ENCODE data around the gene OR51E1.

Gene OR51E1, protein sequence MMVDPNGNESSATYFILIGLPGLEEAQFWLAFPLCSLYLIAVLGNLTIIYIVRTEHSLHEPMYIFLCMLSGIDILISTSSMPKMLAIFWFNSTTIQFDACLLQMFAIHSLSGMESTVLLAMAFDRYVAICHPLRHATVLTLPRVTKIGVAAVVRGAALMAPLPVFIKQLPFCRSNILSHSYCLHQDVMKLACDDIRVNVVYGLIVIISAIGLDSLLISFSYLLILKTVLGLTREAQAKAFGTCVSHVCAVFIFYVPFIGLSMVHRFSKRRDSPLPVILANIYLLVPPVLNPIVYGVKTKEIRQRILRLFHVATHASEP

DNA sequence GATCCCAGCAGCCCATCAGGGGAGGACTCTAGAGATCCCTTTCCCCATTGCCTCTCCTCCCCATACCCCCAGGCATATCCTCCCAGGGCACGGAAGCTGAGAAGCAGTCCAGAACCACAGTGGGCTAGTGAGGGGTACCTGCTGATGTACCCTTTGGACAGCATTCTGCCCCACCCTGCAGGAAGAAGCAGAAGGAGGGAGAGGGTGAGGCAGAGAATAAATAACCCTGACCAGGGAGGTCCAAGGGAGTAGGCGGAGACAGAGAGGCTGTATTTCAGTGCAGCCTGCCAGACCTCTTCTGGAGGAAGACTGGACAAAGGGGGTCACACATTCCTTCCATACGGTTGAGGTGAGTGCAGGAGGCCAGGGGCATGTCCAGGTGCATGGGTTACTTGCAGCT, at the start of gene OR51E1:
Gene OR51E1 (plus strand): TSS at position 301 of the 400 bp plus-strand sequence. CDS start 8,545 bp downstream, outside the sequence.
- no peak for DNase-seq (ENCODE audit: low spot score)

DNA sequence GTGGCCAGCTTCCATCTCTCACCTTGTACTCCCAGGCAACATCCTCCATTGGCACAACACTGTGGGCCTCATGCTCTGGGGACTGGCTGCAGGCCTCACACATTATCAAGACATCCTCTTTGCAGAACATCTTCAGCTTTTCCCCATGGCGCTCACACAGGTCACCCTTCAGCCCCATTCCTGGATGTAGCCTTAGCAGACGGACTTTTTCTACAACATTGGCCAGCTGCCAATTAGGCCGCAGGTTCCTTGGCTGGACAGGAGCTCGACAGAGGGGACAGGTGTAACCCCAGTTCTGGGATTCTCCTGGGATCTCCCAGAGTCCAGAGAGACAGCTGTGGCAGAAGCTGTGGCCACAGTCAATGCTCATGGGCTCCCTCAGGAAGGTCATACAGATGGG, 38.7 kb upstream of the OR51E1 start:
- DNase-seq (ENCODE audit: low spot score) = no peak

DNA sequence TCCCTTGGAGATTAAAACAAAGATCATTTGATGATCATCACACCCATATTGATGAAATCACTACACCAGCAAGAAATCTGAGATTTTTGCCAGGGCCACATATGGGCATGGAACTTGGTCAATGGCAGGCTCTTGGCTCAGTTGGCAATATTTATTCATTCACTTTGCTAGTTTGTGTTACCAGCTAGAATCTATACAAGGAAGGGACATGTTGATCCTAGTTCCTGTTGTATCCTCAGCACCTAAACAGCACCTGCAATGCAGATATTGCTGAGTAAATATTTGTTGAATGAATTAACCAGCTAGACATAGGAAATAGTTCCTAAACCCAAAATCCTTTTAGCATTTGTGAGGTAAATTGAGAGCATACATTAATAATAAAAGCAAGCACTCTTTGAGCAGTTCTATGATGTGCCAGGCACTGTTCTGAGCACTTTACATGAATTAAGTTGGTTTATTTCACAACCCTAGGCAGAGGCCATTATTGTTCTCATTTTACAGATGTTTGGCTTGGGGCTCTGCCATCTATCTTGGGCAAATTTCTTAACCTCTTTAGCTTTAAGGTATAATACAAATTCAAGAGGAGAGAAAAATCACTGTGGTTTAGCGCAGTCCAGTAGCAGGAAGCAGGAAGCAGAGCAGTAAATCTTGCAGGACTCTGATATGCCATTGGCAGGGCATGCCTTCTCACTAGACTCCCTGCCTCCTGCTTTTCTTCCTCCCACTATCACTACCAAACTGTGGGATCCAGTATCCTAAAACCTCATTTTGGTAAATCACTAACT, 37.4 kb upstream of the OR51E1 start:
- no peak for DNase-seq (ENCODE audit: low spot score)

DNA sequence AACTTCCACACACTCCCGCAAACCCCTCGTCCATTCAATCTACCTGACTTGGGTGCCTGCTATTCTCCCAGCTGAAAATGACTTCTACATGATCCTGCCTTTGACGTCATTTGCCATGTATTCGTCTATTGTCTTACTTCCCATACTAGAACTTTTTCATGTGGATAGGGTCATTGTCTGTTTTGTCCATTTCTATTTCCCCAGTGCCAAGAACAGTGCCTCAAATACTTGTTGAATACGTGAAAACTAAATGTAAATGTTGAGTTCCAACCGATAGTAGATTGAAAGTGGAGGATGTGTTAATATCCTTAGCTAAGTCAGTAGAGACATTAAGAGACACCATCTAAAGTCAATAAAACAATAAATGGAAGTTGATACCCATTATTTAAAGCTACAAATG, 36.7 kb upstream of the OR51E1 start:
- no peak for DNase-seq (ENCODE audit: low spot score)

DNA sequence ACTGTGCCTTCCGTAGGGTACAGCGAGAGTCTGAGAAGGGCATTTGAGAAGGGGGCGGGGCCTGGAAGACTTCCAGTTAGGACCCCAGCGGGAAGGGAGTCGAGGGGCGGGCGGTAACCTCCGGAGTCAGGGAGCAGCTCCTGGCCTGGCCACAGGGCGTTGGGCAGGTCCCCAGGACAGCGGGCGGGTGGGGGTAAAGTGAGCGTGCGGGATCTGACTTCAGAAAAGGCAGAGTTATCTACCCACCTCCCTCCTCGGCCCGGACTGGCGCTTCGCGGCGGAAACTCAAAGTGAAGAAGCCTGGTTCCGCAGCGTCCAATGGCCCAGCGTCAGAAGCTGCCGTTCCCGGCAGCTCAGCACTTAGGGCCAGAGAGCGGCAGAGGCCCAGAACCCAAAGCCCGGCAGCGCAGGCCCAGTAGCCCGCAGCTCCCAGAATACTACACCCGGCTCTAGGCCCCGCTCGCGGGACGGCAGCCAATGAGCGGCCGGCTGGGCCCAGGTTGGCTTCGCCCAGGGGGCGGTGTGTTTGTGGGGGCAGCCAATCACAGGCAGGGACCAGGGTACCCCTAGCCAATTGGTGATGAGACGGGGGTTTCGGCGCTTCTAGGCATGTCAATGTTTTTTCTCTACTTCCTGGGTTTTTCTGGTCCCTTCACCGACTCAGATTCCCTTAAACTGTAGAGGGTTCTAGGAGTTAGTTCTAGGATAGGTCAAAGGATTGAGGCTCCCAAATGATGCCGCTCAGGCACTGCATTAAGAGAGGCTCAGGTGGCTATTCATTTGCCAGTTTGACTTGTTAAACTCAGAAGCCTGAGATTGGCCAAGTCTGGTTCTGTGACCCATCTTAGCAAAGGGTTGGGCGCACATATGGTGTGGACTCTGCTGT, 35.8 kb upstream of the OR51E1 start, which contains the start of gene TRIM68:
Gene TRIM68 (minus strand): TSS at position 451 of the 886 bp plus-strand sequence. CDS start 2,727 bp downstream, outside the sequence.
- peak; percentile 96 for DNase-seq (ENCODE audit: low spot score)

DNA sequence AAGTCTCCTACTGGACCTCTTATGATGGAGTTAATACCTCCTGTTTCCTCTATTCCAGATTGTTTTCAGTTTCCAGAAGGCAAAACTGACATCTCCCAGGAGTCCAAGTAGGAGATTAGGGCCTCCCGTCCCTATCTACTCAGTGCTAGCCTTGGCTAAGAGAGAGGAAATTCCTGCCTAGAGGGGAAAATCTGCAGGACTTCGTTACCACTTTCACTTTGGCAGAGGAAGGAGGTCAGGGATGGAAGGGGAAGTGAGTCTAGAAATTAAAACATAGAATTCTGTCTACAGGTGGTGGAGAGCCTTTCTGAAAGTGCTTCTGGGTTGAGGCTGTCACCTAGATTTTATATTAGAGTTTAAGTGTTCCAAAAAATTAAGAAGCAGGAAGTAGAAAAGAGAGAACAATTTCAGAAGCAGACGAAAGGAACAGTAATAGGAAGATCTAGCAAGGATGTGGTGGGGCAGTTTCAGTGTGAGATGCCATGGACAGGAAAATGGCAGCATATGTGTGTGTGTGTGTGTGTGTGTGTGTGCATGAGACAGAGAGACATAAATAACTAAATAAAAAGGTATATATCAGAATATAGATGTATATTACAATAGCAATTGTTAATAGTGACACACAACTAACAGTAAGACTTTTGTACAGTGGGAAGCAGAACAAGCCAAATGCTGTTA, 33.4 kb upstream of the OR51E1 start:
- peak; percentile 18 for DNase-seq (ENCODE audit: low spot score)

DNA sequence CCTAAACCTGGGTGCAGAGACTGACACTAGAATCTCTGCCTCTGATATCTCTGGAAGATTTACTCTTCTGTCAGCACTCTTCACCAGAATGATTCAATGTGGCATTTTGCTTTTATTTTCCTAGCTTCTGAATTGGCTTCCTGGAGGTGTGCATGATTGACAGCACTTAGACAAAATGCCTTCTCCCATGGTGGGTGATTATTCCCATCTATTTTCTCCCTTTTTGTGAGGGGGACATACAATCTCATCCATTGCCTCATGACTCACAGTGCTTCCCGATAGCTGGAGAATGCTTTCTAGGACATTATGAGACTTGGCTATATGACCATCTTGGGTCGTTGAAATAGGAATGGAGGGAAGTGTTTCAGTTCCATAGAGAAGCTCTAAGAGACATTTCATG, 31.8 kb upstream of the OR51E1 start:
- DNase-seq (ENCODE audit: low spot score) = no peak

DNA sequence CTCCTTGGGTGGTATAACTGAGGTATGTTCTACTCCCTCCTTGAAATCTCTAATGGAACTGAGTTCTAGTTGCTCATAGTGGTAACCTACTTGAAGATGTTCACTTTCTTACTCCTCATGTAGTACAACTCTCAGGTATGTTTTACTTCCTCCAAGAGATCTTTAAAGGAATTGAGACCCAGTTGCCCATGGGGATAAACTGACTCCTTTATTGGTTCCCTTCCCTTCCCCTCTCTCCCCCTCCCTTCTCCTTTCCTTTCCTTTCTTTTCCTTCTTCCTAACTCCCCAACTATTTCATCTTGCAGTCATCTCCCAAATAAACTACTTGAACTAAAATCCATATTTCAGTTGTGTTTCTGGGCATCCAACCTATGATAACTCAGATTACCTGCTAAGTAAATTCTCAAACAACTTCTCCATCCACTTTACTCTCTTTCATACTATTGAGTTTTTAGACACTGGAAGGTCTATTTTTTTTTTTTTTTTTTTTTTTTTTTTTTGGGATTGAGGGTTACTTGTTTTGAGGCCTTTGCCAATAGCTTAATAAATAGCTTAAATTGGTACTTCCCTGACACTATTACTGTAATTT, 27.8 kb upstream of the OR51E1 start:
- DNase-seq (ENCODE audit: low spot score) = no peak

DNA sequence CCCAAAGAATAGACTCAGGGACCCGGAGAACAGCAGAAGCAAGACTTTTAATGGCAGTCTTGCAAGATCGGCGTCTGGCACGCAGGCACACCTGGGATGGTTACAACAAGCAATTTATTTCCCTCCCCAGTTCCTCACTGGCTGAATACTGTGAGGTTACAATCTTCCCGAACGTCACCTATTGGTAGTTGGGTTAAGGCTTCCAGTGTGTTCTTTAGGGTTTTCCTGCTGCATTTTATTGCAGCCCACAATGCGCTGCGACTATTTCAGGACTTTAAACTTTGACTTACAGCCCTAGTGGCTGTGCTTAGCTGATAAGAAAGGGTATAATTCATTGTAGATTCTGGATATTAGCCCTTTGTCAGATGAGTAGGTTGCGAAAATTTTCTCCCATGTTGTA, 24.3 kb upstream of the OR51E1 start:
- no peak for DNase-seq (ENCODE audit: low spot score)

DNA sequence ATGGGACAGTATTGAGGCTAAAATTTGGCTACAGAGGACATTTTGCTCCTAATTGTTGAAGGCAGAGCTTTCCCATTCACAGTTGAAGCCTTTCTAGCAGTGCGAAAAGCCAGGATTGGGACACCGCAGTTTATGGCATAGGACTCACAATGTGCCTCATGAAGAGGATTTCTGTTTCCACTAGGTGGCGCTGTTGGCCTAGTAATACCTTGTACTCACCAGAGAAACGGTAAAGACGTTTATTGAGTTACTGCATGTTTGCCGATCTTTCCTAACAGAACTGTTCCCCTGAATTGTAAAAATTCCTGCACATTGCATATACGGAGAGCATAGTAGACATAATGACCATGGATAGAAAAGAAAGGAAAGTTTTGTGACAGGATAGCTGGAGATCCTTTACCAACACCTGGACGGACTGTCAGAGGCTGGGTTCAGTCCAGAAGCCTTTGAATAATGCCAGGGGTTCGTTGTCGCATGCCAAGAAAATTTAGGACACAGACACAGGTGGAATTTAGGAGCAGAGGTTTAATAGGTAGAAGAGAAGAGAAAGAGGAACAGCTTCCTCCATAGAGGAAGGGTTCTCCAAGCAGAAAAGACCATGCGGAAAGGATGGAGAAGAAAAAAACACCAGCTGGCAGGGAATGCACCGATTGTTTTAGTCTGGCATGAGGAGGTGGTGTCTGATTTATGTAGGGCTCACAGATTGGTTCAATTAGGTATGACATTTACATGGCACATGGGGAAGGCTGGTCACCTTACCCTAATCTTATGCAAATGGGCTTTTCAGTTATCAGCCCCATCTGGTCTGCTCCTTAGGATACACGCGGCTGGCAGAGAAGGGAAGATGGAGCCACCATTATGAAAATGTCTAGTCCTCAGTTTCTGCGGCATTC, 17.3 kb upstream of the OR51E1 start:
- DNase-seq (ENCODE audit: low spot score) = peak; percentile 29

DNA sequence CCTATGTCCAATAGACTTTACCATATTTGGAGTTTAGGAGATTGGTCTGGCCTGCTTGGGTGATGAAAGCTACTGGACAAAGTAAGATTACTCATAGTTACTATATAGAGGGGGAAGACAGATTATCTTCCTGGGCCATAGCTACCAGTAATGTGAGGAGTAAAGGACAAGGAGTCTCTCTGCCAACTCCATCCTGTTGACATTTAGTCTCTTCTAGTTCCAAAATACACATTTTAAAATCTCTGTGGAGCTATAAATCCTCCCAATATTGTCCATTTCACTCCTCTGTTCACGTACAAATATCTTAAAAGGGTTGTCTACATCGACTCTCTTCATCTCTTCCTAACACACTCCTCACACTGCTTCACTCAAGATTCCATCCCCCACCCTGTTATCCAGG, 7.6 kb upstream of the OR51E1 start:
- DNase-seq (ENCODE audit: low spot score) = no peak

DNA sequence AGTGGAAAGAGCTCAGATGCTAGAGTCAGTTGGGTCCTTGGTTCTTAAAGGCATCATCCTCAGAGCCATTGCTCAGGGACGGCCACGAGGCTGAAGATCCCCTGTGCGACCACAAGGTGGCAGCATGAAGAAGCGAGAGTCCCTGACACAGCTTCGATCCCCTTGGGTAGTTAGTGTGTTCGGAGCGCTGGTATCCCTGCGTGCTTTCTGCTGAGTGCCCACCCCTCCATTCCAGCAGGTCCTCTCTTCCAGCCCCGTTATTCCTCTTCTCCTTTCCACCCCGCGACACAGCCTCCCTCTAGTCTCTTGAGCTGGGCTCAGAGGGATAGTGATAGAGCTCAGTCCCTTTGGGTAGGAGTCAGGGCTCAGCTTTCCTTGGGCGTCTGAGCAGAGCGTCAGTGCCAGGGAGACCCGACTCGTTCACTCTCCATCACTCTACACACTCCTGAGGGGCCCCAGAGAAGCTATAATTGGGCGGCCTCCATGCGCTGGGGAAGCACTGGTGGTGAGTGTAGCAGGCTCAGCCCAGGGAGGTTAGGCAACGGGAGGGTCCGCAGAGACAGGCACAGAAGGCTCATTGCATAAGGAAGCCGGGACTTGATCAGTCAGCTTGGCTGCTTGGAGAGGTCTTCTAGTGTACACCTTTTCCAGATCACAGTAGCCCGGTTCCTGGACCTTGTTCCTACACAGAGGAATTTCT, 6.7 kb upstream of the OR51E1 start, which contains the start of gene OR51D1:
Gene OR51D1 (plus strand): TSS at position 516 of the 700 bp plus-strand sequence. CDS start 2,314 bp downstream, outside the sequence.
- peak; percentile 63 for DNase-seq (ENCODE audit: low spot score)

DNA sequence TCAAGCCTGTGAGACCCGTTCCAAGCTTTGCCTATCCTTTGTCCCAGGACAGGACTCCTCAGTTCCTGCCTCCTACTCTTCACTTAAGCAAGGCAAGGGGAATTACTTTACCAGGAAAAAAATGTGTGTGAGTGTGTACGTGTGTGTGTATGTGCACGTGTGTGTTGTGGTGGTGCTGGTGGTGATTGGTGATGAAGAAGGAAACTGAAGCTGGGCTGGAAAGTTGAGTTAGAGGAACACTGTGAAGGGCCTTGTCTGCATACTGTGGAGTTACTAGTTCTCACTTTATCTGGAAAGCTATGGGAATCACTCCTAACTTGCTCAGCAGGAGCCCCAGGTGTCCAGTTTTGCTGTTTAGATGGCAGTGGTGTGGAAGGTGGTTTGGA, 6.1 kb upstream of the OR51E1 start:
- no peak for DNase-seq (ENCODE audit: low spot score)

DNA sequence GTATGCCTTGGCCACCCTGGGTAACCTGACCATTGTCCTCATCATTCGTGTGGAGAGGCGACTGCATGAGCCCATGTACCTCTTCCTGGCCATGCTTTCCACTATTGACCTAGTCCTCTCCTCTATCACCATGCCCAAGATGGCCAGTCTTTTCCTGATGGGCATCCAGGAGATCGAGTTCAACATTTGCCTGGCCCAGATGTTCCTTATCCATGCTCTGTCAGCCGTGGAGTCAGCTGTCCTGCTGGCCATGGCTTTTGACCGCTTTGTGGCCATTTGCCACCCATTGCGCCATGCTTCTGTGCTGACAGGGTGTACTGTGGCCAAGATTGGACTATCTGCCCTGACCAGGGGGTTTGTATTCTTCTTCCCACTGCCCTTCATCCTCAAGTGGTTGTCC, 3.9 kb upstream of the OR51E1 start:
- DNase-seq (ENCODE audit: low spot score) = no peak

DNA sequence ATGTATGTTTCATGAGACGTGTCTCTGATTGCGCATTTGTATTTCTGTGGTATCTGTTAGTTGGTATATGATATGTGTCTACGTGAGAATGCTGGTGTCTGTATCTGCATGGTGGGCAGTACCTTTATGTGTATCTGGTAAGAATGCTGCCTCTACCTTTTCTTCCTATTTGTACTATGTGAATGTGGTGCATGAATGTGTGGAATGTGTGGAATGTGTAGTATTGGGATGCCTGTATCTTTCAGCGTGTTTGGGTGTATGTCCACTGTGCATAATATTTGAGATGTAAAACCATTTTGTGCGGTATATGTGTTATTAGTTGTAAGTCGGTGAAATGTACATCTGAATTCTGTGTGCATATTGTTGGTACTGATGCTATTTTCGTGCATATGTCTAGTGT, 2.3 kb upstream of the OR51E1 start:
- DNase-seq (ENCODE audit: low spot score) = no peak

DNA sequence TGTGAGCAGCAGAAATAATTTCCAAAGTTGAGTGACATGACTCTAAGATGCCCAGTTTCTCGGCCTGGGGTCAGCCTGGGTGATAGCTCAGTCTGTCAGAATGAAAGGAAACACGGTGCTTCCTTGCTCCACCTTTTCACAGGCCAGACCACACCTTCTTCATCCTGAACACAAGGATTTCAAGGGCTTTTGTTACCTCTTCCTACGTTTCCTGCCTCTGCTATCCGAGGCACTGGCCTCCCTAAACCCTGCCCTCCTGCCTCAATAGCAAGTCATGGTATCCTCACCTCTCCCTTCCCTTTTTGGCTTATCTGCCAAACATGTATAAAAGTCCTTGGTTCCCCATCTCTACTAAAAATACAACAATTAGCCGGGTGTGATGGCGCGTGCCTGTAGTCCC, 1.7 kb upstream of the OR51E1 start:
- DNase-seq (ENCODE audit: low spot score) = no peak

DNA sequence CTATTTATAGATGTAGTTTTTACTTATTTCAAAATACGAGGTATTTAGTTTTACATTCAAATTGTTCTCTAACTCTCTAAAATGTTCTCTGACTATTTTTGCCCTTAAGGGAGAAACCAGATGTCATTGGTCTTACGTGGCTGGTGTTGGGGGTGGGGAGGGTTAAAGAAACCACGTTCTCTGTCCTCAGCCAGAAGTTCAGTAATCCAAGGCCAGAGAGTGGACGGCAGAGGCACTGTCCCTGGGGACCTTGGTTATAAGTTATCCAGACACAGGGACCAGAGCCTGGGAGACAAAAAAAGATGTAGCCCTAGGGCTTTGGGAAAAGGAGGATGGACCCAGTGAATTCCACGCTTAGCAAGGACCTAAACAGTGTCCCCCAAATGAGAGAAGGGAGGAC, 706 bp upstream of the OR51E1 start:
- DNase-seq (ENCODE audit: low spot score) = no peak

DNA sequence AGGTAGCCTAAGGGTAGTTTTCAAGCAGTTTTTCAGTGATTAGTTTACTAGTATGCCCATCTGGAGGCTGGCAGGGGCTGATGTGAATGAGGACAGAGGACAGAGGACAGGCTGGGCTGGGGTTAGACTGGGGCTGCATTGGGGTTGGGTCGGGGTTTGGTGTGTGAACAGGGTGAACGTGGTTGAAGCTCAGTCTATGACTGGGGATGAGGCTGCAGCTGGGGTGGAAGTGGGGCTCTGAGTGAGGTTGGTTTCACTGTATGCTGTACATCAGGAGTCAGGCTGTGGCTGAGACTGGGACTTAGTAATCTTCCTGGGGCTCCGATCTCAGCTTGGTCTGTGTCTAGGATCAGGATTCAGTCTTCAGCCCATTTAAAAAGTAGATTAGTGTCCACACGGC, 451 bp downstream of the OR51E1 start:
- no peak for DNase-seq (ENCODE audit: low spot score)

DNA sequence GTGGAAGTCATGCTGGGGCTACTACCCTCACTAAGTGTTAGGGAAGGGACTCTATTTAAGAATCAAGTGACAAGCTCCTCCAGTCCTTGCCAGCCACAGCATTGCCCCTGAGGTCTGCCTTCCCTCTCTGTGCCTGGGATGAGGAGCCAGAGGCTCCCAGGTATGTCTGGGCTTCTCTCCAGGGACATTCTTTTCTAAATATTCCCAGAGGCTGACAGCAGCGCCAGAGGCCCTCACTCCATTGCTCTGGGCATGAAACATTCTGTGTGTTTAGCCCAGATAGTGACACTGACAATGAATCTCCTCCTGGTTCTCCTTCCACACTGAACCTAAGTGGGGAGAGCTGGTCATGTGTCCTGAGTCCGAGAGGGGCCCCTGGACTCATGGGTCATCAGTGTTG, 2.2 kb downstream of the OR51E1 start:
- no peak for DNase-seq (ENCODE audit: low spot score)

DNA sequence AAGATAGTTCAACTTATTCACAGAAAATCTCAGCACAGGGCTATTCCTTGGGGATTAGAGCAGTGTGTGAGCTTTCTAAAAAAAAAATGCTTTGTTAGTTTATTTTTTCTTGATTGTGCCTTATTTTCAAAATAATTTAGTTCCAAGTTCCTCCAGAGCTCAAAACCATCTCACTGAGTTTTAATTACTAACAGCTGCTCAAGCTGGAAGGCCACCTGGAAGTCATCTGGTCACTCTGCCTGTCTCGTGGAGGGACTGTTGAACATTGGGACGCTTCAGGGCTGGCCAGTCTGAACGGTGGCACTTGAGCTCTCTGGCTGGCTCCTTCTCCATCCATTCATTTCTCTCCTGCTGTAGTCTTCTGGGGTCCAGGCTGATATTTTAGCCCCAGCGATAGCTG, 4.0 kb downstream of the OR51E1 start:
- DNase-seq (ENCODE audit: low spot score) = no peak

Measured in CD4-positive, alpha-beta T cell treated with Interleukin-15 for 4 hours (primary cell).